ENCODE data around the gene SEL1L2.

The SEL1L2 gene, protein sequence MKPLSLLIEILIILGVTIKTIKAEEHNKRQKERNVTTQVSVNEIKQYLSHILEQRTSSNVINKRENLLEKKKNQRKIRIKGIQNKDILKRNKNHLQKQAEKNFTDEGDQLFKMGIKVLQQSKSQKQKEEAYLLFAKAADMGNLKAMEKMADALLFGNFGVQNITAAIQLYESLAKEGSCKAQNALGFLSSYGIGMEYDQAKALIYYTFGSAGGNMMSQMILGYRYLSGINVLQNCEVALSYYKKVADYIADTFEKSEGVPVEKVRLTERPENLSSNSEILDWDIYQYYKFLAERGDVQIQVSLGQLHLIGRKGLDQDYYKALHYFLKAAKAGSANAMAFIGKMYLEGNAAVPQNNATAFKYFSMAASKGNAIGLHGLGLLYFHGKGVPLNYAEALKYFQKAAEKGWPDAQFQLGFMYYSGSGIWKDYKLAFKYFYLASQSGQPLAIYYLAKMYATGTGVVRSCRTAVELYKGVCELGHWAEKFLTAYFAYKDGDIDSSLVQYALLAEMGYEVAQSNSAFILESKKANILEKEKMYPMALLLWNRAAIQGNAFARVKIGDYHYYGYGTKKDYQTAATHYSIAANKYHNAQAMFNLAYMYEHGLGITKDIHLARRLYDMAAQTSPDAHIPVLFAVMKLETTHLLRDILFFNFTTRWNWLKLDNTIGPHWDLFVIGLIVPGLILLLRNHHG

DNA sequence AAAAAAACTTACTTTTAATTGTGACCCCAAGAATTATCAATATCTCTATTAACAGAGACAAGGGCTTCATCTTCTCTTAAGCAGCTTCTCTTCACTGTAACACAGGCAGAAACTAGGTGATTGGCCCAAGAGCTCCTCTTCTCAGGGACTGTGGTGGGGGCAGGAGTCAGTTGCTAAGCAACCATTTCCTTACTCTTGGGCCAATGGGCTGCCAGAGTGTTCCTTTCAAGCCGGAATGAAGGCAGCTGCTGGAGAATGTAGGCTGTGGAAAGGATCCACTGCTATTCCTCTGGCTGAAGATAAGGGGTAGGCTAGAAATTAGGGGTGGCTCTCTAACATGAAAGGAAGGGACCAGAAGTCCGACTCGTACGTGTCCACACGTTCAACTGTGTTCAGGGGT, at the start of gene SEL1L2:
Gene SEL1L2, minus strand, starts transcription at position 150 of the 400 bp plus-strand sequence. Its CDS starts 80 bp downstream, at position 70.
- in situ Hi-C loops (cut with HindIII; ENCODE audit: low sequenced_read_pairs) = no loop called here

DNA sequence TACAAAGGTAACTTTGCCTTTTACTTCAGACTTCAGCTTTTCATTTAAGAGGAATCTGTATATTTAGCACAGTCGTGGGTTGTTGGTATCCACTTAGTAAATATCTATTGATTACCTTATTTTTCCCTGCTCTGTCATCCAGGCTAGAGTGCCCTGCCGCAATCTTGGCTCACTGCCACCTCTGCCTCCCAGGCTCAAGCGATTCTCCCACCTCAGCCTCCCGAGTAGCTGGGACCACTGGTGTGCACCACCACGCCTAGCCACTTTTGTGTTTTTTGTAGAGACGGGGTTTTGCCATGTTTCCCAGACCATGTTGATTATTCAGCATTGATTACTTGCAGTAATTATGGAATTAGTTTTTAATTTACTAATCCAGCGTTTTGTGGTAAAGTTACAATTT, 46.2 kb upstream of the SEL1L2 start:
- TF ChIP-seq, protein P1, sequence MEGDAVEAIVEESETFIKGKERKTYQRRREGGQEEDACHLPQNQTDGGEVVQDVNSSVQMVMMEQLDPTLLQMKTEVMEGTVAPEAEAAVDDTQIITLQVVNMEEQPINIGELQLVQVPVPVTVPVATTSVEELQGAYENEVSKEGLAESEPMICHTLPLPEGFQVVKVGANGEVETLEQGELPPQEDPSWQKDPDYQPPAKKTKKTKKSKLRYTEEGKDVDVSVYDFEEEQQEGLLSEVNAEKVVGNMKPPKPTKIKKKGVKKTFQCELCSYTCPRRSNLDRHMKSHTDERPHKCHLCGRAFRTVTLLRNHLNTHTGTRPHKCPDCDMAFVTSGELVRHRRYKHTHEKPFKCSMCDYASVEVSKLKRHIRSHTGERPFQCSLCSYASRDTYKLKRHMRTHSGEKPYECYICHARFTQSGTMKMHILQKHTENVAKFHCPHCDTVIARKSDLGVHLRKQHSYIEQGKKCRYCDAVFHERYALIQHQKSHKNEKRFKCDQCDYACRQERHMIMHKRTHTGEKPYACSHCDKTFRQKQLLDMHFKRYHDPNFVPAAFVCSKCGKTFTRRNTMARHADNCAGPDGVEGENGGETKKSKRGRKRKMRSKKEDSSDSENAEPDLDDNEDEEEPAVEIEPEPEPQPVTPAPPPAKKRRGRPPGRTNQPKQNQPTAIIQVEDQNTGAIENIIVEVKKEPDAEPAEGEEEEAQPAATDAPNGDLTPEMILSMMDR (IDR thresholded peaks at IDR 0.05; ENCODE audit: low read depth, low read length) = no peak
- DNase-seq (ENCODE audit: low read depth, low spot score) = no peak
- in situ Hi-C loops (cut with HindIII; ENCODE audit: low sequenced_read_pairs) = no loop called here
- H3K4me3 ChIP-seq (ENCODE audit: low read depth, low read length) = no peak overlapping the region

More for the DNA sequence above, at the start of gene SEL1L2:
- TF ChIP-seq, protein P1 (IDR thresholded peaks at IDR 0.05; ENCODE audit: low read depth, low read length) = no peak
- H3K4me3 ChIP-seq (ENCODE audit: low read depth, low read length) = no peak within 1 kb of the TSS
- DNase-seq (ENCODE audit: low read depth, low spot score) = no peak

DNA sequence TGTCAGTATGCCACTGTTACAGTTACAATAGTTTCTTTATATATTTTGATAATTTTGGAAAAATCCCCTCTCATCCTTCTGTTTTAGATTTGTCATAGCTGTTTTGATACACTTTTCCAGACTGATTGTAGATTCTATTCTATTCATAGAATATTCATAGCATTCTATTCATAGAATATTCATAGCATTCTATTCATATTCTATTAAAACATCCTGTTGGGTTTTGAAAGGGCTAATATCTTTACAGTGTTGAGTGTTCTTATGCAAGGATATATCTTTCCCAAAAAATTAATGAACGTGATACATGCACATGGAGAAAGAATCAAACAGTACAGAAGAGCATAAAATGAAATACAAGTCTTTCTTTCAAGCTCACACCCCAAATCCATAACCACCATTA, 42.9 kb upstream of the SEL1L2 start:
- TF ChIP-seq, protein P1 (IDR thresholded peaks at IDR 0.05; ENCODE audit: low read depth, low read length) = no peak
- no peak overlapping the region for H3K4me3 ChIP-seq (ENCODE audit: low read depth, low read length)
- in situ Hi-C loops (cut with HindIII; ENCODE audit: low sequenced_read_pairs) = no loop called here
- DNase-seq (ENCODE audit: low read depth, low spot score) = no peak

DNA sequence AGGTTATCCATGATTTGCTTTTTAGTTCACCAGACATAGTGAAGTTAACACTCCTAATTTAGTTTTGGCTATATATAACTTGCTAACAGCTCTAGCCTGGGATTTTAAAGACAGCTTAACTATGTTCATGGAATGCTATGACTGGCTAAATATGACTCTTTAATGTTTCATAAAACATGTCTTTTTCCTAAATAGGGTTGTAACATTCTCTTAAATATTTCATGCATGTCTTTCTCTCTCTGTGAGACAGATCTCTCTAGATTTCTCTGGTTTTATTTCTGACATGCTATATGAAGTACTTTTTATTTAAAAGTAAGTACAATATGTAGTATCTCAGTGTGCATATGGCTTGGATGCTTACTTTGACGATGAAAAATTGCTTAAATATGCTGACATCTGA, 40.6 kb upstream of the SEL1L2 start:
- TF ChIP-seq, protein P1 (IDR thresholded peaks at IDR 0.05; ENCODE audit: low read depth, low read length) = no peak
- H3K4me3 ChIP-seq (ENCODE audit: low read depth, low read length) = no peak overlapping the region
- DNase-seq (ENCODE audit: low read depth, low spot score) = no peak
- in situ Hi-C loops (cut with HindIII; ENCODE audit: low sequenced_read_pairs) = no loop called here

DNA sequence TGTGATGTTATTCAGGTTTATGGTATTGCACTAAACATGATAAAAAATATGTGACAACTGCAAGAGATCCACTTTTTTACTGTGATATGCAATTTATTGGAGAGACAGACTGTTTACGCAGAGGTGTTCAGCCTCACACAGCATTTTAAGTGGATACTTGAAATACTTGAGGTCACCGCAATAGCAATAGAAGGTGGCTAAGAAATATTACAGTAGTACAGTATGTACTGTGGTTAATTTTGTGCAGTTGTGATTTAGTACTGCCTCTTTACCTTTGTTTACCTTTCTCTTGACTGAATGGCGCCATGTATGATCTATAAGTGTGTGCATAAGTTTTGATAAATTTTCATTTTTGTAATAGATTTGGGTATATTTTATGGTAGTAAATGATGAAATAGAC, 22.3 kb upstream of the SEL1L2 start:
- TF ChIP-seq, protein P1 (IDR thresholded peaks at IDR 0.05; ENCODE audit: low read depth, low read length) = no peak
- DNase-seq (ENCODE audit: low read depth, low spot score) = no peak
- H3K4me3 ChIP-seq (ENCODE audit: low read depth, low read length) = no peak overlapping the region
- in situ Hi-C loops (cut with HindIII; ENCODE audit: low sequenced_read_pairs) = no loop called here

DNA sequence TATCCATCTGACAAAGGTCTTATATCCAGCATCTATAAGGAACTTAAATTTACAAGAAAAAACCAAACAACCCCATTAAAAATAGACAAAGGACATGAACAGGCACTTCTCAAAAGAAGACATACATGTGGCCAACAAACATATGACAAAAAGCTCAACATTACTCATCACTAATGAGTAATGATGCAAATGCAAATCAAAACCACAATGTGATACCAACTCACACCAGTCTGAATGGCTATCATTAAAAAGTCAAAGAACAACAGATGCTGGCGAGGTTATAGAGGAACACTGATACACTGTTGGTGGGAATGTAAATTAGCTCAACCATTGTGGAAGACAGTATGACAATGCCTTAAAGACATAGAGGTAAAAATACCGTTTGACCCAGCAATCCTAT, 18.8 kb upstream of the SEL1L2 start:
- TF ChIP-seq, protein P1 (IDR thresholded peaks at IDR 0.05; ENCODE audit: low read depth, low read length) = no peak

More for the DNA sequence above, 18.8 kb upstream of the SEL1L2 start:
- DNase-seq (ENCODE audit: low read depth, low spot score) = no peak
- in situ Hi-C loops (cut with HindIII; ENCODE audit: low sequenced_read_pairs) = no loop called here
- H3K4me3 ChIP-seq (ENCODE audit: low read depth, low read length) = no peak overlapping the region
